Prostate gland (tissue), 2 donors: ENCODE measurements around the gene AKAP7.

Experiments used
- POLR2A ChIP-seq: fragments of 450-650 bp; IDR thresholded peaks from one replicate; pipeline ENCODE4 v1.6.1; 2016; ENCODE audit warnings: antibody characterized with exemption, mild to moderate bottlenecking
- TF ChIP-seq, protein P1 (sequence below), 4 experiments: fragments of 200-600 bp in 2 of 4; fragments of 450-650 bp in 2 of 4; sonication (generic) in 2 of 4; IDR thresholded peaks; 1 replicate in 3 of 4; 2 replicates in 1 of 4; pipeline ENCODE4 v1.5.1; 2016 to 2019; ENCODE audit warnings: antibody characterized with exemption in 4 of 4, mild to moderate bottlenecking in 2 of 4, moderate library complexity in 2 of 4

DNA sequence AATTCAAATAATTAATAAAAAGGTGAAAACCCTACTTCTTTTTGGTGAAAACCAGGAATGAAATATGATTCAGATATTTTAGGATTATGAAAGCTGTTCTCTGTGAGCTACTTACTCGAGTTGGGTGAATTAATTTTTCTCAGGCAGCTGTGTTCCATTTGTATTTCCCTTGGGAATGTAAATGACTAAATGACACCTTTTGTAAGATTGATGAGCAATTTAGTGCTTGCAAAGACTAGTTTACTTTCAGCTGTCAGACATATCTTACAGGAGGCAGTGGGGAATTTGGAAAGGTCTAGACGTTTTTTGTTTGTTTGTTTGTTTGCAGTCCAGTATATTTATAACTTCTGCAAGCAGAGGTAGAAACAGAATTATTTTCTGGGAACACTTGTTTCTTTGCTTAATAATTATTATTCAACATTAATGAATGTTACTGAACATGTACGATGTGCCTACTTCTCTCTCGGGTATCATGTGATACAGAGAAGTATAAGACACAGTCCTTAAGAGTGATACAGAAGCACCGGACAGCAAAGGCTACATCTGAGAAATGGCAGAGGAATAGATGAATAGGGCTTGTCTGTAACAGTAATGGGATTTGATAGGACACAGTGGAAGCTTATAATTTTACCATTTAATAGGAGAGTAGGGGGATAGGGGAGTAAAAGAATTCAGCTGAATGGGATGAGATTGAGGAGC lies 91.3 kb downstream of the AKAP7 start:
- TF ChIP-seq, protein P1, sequence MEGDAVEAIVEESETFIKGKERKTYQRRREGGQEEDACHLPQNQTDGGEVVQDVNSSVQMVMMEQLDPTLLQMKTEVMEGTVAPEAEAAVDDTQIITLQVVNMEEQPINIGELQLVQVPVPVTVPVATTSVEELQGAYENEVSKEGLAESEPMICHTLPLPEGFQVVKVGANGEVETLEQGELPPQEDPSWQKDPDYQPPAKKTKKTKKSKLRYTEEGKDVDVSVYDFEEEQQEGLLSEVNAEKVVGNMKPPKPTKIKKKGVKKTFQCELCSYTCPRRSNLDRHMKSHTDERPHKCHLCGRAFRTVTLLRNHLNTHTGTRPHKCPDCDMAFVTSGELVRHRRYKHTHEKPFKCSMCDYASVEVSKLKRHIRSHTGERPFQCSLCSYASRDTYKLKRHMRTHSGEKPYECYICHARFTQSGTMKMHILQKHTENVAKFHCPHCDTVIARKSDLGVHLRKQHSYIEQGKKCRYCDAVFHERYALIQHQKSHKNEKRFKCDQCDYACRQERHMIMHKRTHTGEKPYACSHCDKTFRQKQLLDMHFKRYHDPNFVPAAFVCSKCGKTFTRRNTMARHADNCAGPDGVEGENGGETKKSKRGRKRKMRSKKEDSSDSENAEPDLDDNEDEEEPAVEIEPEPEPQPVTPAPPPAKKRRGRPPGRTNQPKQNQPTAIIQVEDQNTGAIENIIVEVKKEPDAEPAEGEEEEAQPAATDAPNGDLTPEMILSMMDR (IDR thresholded peaks at IDR 0.05): no peak
- no peak for TF ChIP-seq POLR2A
